Body of pancreas (tissue), 4 donors: ENCODE measurements around the gene ZNF79.

Experiments
- CTCF ChIP-seq, 7 experiments: fragments of 450-650 bp in 4 of 7; fragments of 200-600 bp in 3 of 7; sonication (generic) in 3 of 7; IDR thresholded peaks; one replicate each; pipeline ENCODE4 v1.5.1; 2016 to 2019; ENCODE audit warnings: antibody characterized with exemption in 7 of 7
- POLR2A ChIP-seq, 3 donors: fragments of 450-650 bp; IDR thresholded peaks; one replicate each; pipeline ENCODE4 v1.6.1; 2016; ENCODE audit warnings: antibody characterized with exemption in 3 of 3, mild to moderate bottlenecking in 2 of 3

- no peak for TF ChIP-seq CTCF (IDR thresholded peaks at IDR 0.05)
- no peak for TF ChIP-seq POLR2A (IDR thresholded peaks at IDR 0.05)
These were observed 21.6 kb upstream of the ZNF79 start for GRCh38 chr9:127402401-127403090.
